Measurements from ENCODE around the gene RANBP9.

Gene RANBP9

GRCh38 chr6:13710552-13711323, 897 bp downstream of the RANBP9 start:
- peak; percentile 29 to 60 (median 46) for DNase-seq

GRCh38 chr6:13709689-13710551, 1.7 kb downstream of the RANBP9 start:
- DNase-seq: peak; percentile 22 to 52 (median 42)

- DNase-seq: peak in 3 of 4 experiments; percentile 13 to 35 (median 24)
Observed at GRCh38 chr6:13708736-13709135, 2.9 kb downstream of the RANBP9 start.

GRCh38 chr6:13703496-13703895, 8.1 kb downstream of the RANBP9 start:
- DNase-seq: peak in 1 of 4 experiments; percentile 13

- DNase-seq: peak; percentile 36 to 82 (median 62)
Observed at GRCh38 chr6:13702809-13703302, 8.8 kb downstream of the RANBP9 start.

- DNase-seq: no peak
Observed at GRCh38 chr6:13700232-13700631, 11.4 kb downstream of the RANBP9 start.

GRCh38 chr6:13698715-13699114, 12.9 kb downstream of the RANBP9 start:
- no peak for DNase-seq

GRCh38 chr6:13697857-13698256, 13.8 kb downstream of the RANBP9 start:
- DNase-seq: peak in 1 of 4 experiments; percentile 16

- no peak for DNase-seq
Observed at GRCh38 chr6:13696226-13696625, 15.4 kb downstream of the RANBP9 start.

- no peak for DNase-seq
Observed at GRCh38 chr6:13695252-13695651, 16.4 kb downstream of the RANBP9 start.

GRCh38 chr6:13694562-13694961, 17.1 kb downstream of the RANBP9 start:
- DNase-seq: no peak

- DNase-seq: peak in 2 of 4 experiments; percentile 26 to 44
Observed at GRCh38 chr6:13689511-13690256, 22.0 kb downstream of the RANBP9 start.

GRCh38 chr6:13688692-13689196, 22.9 kb downstream of the RANBP9 start:
- no peak for DNase-seq

GRCh38 chr6:13687917-13688351, 23.7 kb downstream of the RANBP9 start:
- DNase-seq: no peak

- DNase-seq: no peak
Observed at GRCh38 chr6:13684855-13685254, 26.8 kb downstream of the RANBP9 start.

GRCh38 chr6:13683038-13683437, 28.6 kb downstream of the RANBP9 start:
- no peak for DNase-seq

- DNase-seq: no peak
Observed at GRCh38 chr6:13682346-13682745, 29.3 kb downstream of the RANBP9 start.

- DNase-seq: peak in 2 of 4 experiments; percentile 27 to 33
Observed at GRCh38 chr6:13681305-13682061, 30.2 kb downstream of the RANBP9 start.

GRCh38 chr6:13680448-13680968, 31.1 kb downstream of the RANBP9 start:
- no peak for DNase-seq

GRCh38 chr6:13679996-13680395, 31.6 kb downstream of the RANBP9 start:
- no peak for DNase-seq

- no peak for DNase-seq
Observed at GRCh38 chr6:13678255-13678983, 33.2 kb downstream of the RANBP9 start.
